NCI-H1436 treated with DMSO at 0.1 percent for 48 hours (cell line): Measurements from ENCODE around the gene DDX54.

Experiments used
- DNase-seq: peaks from one replicate; lab custom pipeline; 2025; lab: John Stamatoyannopoulos, UW

The DDX54 gene

GRCh38 chr12:113162102-113163029 lies 22.9 kb downstream of the DDX54 start:
- DNase-seq = no peak

- DNase-seq = no peak
Observed at GRCh38 chr12:113161415-113162016, 23.8 kb downstream of the DDX54 start.

GRCh38 chr12:113159937-113160336 lies 25.3 kb downstream of the DDX54 start:
- DNase-seq = no peak

- no peak for DNase-seq
Observed at GRCh38 chr12:113158439-113159203, 26.7 kb downstream of the DDX54 start.

- no peak for DNase-seq
Observed at GRCh38 chr12:113157218-113157859, 27.9 kb downstream of the DDX54 start.

GRCh38 chr12:113155646-113156045 lies 29.6 kb downstream of the DDX54 start:
- no peak for DNase-seq

GRCh38 chr12:113155060-113155459 lies 30.2 kb downstream of the DDX54 start:
- no peak for DNase-seq

GRCh38 chr12:113154351-113154973 lies 30.8 kb downstream of the DDX54 start:
- no peak for DNase-seq

- no peak for DNase-seq
Observed at GRCh38 chr12:113152835-113153814, 32.2 kb downstream of the DDX54 start.

- DNase-seq = no peak
Observed at GRCh38 chr12:113152196-113152834, 33.0 kb downstream of the DDX54 start.

GRCh38 chr12:113151655-113152054 lies 33.6 kb downstream of the DDX54 start:
- no peak for DNase-seq

- no peak for DNase-seq
Observed at GRCh38 chr12:113149361-113150150, 35.7 kb downstream of the DDX54 start, which contains the start of gene CFAP73. Gene CFAP73 (plus strand): TSS chr12:113149724. CDS start chr12:113149858, 134 bp downstream.

- DNase-seq = no peak
Observed at GRCh38 chr12:113146999-113147398, 38.3 kb downstream of the DDX54 start.

- no peak for DNase-seq
Observed at GRCh38 chr12:113145720-113146551, 39.3 kb downstream of the DDX54 start.

- no peak for DNase-seq
Observed at GRCh38 chr12:113144806-113145205, 40.5 kb downstream of the DDX54 start.

GRCh38 chr12:113143959-113144358 lies 41.3 kb downstream of the DDX54 start:
- no peak for DNase-seq

GRCh38 chr12:113142886-113143332 lies 42.4 kb downstream of the DDX54 start:
- DNase-seq = no peak
